RPMI7951 (cell line): ENCODE data around the gene LIAS. TPM values are rescaled to one million over a fixed set of nuclear protein-coding genes. Genes with fewer than 3 reads are reported as not detected.

Source experiments
- DNase-seq: peaks from one replicate; pipeline ENCODE4 v3.0.0-alpha.2; 2012; ENCODE audit warnings: low read depth
- total RNA-seq: library from RNA; depleted of rRNA; stranded (reverse); fragments of >200 nt; shearing (Covaris generic); gene quantifications from 2 replicates; pipeline ENCODE4 v1.2.3, GENCODE V29; 2014; rRNA removed

The LIAS gene
- total RNA-seq, 1 experiment from 2014 or later: 8.1 TPM

GRCh38 chr4:39528061-39528465, 69.2 kb downstream of the LIAS start:
- peak; percentile 88 for DNase-seq

Other genes with a start within 250 kb of the LIAS start
- 30.1 and 42.7 TPM in 2 replicates for gene RFC1, start 92.7 kb upstream of the LIAS start, total RNA-seq
- not detected in 2 replicates for gene KLB, start 52.1 kb upstream of the LIAS start, total RNA-seq
- gene RPL9, start 134 bp upstream of the LIAS start, total RNA-seq: 1,530 and 1,643 TPM in 2 replicates
- gene UGDH, start 68.4 kb downstream of the LIAS start, total RNA-seq: 50.3 and 52.3 TPM in 2 replicates
- gene SMIM14, start 179.8 kb downstream of the LIAS start, total RNA-seq: 38.3 and 46.3 TPM in 2 replicates
- gene UBE2K, start 239.1 kb downstream of the LIAS start, total RNA-seq: 13.4 and 23.4 TPM in 2 replicates